NCI-H1092 treated with DMSO at 0.1 percent for 48 hours (cell line): ENCODE data around the gene MYOZ3.

ENCODE experiments used
- DNase-seq: peaks from one replicate; lab custom pipeline; 2025; lab: John Stamatoyannopoulos, UW

MYOZ3 gene

DNA sequence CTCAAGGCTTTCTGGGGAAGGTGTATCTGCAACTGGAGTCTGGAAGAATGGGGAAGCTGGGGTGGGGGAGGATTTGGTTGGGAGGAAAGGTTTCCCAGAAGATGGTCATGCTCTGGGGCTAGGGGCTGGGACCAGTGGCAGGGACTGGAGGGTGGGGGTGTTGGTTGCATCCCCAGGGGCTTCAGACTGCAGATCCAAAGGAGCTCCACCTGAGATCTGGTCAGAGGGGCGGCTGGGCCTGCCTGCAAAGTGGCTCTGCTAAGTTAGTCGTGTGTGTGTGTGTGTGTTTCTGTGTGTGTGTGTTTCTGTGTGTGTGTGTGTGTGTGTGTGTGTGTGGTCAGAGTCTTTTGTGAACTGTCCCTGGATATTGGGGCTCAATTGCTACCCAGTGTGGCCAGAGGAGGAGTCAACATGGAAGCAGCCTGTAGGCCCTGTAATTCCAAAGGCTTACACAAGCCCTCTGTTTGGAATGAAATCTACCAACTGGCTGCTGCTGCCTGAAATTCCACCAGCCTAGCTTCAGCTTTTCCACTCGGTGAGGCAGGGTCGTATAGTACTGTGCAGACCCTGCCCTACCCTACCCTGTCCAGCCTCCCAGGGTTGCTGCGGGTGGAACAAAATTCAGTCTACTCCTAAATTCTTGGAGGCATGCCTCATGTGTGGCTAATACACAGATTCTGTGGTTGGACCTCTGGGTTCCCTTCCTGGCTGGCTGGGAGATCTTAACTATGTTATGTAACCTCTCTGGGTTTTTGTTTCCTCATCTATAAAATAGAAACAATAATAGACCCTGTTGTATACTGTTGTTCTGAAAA, 33.1 kb upstream of the MYOZ3 start:
- DNase-seq, result no peak

DNA sequence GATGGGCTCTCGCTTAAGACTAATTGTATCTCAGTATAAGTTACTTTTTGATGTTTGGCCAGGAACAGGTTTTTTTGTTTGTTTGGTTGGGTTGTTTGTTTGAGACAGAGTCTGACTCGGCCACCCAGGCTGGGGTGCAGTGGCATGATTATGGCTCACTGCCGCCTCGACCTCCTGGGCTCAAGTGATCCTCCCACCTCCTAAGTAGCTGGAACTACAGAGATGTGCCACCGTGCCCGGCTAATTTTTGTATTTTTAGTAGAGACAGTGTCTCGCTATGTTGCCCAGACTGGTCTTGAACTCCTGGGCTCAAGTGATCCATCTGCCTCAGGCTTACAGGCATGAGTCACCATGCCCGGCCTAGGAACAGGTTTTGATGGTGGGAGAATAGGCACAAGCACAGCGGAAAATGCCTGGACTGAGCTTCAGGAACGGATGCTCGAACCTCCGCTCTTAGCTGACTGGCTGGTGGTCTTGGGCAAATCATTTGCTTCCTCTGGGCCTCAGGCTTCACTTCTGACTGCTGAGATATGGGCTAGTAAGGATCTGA, 32.0 kb upstream of the MYOZ3 start:
- no peak for DNase-seq

- no peak for DNase-seq
These were observed 31.0 kb upstream of the MYOZ3 start for GRCh38 chr5:150630016-150630415.

GRCh38 chr5:150630461-150631325, 30.4 kb upstream of the MYOZ3 start:
- DNase-seq, result no peak

DNA sequence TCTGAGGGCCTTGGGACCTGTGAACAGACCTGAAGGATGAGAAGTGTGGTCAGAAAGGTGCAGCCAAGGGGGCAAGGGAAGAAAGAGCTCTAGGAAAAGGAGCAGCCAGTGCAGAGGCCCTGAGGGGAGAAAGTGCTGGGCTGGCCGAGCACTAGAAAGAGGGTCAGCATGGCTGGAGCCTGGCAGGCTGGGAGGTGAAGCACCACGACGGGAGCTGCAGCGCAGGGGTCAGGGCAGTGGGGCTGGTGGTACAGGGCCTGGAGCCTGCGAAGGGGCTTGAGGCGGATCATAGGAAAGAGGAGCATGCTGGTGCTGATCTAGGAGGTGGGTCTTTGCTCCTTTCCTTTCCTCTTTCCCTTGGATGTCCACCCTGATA, 29.7 kb upstream of the MYOZ3 start:
- no peak for DNase-seq

DNA sequence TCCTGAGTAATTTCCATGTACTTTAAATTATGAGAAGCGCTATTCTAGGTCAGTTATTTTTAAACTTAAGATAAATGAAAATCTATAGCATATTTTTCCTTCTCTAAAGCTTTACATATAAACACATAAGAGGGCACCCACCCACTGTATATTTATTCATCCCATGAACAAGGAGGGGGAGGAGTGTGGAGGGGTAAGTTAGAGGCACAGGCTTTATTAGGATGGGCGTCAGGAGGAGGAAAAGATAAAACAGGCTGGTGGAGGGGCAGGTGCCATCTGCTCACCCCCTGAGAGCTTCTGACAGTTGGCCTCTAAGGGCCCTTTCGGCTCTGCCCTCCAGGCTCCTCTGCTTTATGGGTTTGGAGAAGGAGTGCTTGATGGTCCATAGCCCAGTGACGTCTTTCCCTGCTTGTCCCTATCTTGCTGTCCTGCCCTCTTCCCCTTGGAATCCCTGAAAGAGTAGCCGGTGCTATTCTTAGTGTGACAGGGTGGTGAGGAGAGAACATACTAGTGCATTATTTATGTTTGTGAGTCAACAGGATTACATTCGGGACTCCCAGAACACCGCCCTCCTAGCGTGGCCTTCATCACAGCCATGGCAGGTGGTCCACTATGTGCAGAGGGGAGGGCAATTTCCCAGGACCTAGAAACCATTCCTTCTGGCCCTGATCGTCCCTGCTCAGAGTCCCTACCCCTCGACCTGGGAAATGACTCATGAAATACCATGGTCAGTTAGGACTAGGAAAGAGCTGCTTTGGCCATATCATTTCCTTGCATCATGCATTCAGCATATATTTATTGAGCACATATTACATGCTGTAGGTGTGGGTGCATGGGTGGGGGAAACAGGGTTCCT, 28.5 kb upstream of the MYOZ3 start:
- no peak for DNase-seq

GRCh38 chr5:150633429-150633828, 27.6 kb upstream of the MYOZ3 start:
- no peak for DNase-seq

DNA sequence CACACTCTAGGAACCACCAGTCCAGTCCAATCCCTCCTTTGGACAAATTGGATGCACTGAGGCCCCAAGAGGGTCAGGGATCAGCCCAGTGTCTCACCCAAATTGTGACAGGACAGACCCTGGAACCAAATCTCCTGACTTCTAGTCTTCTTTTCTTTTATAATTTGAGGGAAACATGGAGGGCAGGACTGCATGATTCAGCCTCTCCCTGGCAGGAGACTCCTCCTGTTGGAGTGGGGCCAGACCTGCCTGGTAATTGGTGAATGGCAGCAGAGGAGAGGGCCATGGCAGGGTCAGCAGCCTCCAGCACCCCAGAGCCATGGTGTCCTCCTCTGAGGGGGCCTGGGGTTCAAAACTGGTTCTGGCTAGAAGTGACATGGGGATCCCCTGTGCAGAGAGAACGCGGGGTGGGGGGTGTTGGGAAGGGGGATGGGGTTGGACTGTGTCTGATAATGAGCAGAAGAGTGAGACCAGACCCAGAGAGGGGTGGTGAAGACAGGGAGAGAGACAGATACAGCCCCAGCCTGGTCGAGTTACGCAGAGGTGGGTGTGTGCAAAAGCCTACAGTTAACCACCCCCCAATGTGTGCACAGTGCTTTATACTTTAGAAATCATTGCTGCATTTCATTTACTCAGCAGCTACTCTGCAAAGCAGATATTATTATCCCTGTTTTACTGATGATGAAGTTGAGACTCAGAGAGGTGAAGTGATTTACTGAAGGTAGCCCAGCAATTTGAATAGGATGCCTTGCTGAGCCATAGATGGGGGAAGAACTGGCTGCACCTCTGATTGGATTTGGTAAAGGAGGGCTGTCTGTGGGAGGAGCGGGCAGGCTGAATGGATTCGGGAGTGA, 24.4 kb upstream of the MYOZ3 start:
- DNase-seq, result peak; percentile 19

DNA sequence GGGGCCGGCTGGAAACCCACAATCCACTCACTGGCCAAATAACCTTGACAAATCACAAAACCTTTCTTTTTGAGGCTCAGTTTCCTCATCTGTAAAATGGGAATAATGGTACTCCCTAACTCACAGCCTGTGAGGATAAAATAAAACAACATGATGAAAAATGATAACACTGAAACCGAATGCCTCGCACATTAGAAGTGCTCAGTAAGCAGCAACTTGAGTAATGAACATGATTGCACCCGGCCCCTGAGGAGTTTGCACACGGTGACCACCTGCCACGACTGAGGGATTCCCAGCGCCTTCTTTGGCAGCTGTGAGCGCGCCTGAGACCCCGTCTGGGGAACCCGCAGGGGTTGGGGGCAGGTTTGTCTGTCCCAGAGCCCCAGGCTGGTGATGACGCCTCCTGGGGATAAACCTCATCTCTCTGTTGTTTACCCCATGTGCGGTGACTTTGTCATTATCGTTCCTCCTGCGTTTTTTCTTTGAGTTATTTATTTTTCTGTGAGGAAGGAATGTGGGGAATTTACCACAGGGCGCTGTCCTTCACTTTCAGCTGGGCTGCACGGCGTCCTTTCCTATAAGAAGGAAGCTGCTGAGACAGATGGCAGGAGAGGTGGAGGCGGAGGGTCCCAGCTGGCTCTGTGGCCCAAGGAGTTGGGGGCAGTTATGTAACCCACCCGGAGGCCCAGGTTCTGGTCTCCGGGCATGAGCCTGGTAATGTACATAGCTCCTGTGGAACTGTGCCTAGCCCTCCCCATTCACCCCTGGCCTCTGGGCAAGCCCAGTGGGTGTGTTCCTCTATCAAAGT, 23.6 kb upstream of the MYOZ3 start:
- DNase-seq, result no peak

DNA sequence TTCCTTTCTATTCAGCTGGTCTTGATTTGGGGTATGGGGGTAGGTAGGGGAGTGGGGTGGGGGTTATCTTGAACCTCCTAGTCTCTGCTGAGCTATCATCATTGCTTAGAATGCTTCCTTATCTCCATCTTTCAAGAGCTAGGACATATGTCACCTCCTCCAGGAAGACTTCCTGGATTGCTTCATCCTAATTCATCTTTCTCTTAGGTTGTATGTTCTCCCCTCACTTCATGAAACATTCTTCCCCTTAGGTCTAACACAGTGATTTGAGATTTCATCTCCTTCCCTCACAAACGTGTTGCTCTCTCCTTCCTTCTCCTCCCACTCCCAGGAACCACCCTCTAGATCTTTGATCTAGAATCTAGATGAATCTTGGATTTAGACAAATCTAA, 23.0 kb upstream of the MYOZ3 start:
- DNase-seq, result no peak

DNA sequence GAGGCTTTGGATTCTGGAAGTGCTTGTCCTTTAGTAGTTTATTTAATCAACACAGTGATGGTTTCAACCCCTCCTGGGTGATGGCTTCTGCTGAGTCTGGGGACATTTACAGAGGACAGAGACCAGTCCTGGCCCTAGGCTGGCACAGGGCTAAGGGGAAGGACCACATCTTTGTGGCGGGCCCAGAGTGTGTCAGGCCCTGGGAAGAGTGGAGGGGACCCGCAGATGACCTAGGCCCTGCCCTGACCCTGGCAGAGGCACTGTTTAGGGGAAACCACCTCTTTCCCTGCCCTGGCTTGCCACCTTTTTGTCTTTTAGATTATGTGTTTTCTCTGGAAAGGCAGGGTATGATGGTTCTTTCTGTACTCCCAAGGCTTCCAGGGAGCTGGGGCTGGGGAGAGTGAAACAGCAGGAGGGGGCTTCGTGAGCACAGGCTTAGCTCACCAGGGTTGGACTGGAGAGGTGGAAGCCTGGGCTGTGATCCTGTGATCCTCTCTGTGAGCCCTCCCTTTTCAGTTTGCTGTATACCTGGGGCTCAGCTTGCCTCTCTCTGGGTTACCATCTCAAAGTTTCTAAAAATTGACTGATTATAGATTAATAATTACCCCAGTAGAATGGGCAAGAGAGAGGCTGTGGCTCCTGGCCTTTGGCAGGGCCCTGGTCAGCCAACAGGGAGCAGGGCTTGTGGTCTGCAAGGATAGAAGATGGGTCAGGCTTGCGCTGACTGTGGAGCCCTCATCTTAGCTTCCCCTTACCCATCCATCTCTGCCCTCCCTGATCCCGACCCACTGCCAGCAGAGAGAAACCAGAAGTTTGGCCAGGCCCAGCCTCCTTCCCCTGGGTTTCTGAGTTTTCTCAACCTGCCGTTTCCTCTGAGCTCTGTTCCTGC, 22.3 kb upstream of the MYOZ3 start:
- DNase-seq, result no peak

- DNase-seq, result no peak
These were observed 21.7 kb upstream of the MYOZ3 start for GRCh38 chr5:150639377-150639692.

DNA sequence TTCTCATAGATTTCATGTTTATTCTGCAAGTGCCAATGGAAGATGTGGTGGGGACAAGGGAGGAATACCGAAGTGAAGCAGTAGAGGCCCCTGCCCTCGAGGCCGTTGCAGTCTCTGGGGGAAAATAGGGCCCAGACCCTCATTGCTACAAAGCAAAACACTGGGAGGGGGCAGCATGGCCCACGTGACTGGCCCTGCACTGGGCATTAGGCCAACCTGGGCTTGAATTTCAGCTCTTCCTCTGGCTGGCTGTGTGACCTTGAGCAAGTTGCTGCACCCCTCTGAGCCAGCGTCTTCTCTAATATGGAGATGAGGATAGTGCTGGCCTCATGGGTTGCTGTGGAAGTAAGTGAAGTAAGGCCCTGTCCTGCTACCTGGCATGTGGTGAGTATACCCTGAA, 21.3 kb upstream of the MYOZ3 start:
- DNase-seq, result no peak

DNA sequence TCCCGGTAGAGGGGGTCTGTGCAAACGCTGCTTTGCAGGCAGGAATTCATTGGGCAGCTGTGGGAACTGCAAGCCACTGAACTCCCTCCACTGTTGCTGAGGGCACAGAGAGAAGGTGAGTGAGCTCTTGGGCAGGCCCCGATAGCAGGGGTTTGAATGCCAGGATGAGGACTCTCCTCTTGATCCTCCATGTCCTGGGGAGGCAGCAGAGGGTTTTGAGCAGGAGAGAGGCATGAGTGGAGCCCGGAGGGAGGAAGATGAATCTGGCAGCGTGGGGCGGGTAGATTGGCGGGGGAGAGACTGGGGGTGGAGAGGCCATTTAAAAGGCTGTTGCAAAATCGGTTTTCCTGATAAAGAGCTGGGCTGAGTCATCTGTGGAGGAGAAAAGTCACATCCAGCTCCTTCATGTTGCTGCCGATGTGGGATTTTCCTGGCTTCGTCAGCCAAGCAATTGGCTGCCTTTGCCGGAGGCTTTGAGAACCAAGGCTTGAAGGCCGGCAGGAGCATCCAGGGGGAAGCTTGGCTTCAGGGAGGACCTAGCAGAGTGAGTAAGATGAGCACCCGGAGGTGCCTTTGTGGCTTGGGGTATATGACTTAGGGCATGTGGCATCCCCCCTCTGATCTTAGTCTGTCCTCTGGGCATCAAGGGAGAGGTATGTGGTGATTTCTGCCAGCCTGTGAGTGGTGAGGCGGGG, 20.6 kb upstream of the MYOZ3 start, which contains the start of gene SYNPO:
Gene SYNPO, plus strand, starts transcription at position 350 of the 695 bp plus-strand sequence. CDS start 7,616 bp downstream, outside the sequence.
- no peak for DNase-seq

- DNase-seq, result no peak
These were observed 20.0 kb upstream of the MYOZ3 start for GRCh38 chr5:150641006-150641570.

DNA sequence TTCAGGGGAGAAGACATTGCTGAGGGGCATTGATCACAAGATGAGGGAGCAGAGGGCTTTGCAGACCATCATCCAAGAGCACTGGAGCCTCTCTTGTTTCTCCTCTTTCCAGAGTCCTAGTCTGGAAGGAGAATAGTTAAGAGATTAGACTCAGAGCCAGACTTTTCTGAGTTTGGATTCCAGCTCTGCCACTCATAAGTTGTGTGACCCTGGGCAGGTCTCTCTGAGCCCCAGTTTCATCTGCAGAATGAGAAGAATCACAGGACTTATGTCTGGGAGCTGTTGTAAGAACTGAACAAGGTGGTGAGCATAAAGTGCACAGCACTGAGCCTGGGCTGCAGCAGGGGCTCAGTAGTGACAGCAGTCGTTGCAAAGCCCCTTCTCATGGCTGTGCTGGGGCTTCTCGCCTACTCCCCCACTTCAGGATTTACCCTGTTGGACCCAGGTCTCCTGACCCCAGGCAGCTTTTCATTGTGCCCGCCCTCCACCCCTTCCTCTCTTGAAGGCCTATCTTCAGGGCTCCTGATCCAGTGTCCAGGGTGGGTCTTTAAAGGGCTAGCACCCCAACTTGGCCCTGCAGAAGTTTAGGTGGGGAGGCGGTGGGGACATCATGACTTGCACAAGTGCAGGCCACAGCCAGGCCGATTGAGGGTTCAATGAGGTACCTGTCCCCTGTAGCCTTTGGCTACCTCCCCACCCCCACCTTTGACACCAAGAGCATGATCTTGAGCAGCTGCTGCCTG, 19.1 kb upstream of the MYOZ3 start:
- DNase-seq, result no peak

DNA sequence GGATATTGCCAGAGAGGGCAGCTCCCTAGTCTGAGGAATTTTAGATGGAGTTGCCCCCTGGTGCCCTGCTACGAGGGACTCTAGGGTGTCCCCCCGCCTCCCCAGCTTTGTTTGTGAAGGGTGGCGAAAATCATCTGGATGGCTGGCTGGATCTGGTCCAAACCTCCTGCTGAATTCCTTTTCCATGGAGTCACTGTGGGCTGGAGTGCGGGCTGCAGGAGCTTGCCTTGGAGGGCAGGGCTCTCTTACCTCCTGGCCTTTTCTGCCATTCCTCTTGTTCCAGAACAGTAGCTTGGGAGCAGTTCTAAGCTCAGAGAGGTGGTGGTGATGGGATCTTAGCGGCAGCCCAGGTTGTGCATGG, 18.5 kb upstream of the MYOZ3 start:
- DNase-seq, result no peak
